Urinary bladder (tissue), 4 donors: Measurements from ENCODE around the gene SCGB3A2. TPM values are rescaled to one million over a fixed set of nuclear protein-coding genes. Genes with fewer than 3 reads are reported as not detected.
"Not testable (repeated sequence)": the region's sequence is repeated elsewhere in the genome, so short reads cannot be mapped to it uniquely, and the experiment has no call there.

Experiments used
- DNase-seq: peaks from one replicate; pipeline ENCODE4 v3.0.0-alpha.2; 2015; ENCODE audit errors: extremely low spot score
- H3K27ac ChIP-seq: one replicate; pipeline ENCODE4 v1.5.1; 2013; ENCODE audit warnings: low read depth, mild to moderate bottlenecking, moderate library complexity
- H3K36me3 ChIP-seq: one replicate; pipeline ENCODE4 v1.6.1; 2013; ENCODE audit warnings: mild to moderate bottlenecking, moderate library complexity; ENCODE audit not compliant: insufficient read depth
- H3K4me1 ChIP-seq: one replicate; pipeline ENCODE4 v1.6.1; 2013; ENCODE audit warnings: mild to moderate bottlenecking, moderate library complexity; ENCODE audit not compliant: insufficient read depth
- H3K4me3 ChIP-seq: one replicate; pipeline ENCODE4 v1.5.1; 2013; ENCODE audit warnings: low read depth, low read length
- WGBS: extraction: QIAGEN DNeasy Blood & Tissue Kit; methylation state at CpG from one replicate; pipeline ENCODE4 v1.1.7; 2013; 5-methylcytosine and 5-hydroxymethylcytosine counted together
- polyA plus RNA-seq: library from polyadenylated mRNA; stranded (reverse); fragments of 200-250 nt; gene quantifications from one replicate; pipeline ENCODE4 v1.2.3, GENCODE V29; 2013
- total RNA-seq: library from RNA; depleted of rRNA; stranded (reverse); fragments of >200 nt; gene quantifications from one replicate; pipeline ENCODE4 v1.2.3, GENCODE V29; 2014
- donor health status: healthy with polysubstance abuse.
- donor health status: healthy.

The SCGB3A2 gene
- total and polyA plus RNA-seq, 2 donors, result not detected

DNA sequence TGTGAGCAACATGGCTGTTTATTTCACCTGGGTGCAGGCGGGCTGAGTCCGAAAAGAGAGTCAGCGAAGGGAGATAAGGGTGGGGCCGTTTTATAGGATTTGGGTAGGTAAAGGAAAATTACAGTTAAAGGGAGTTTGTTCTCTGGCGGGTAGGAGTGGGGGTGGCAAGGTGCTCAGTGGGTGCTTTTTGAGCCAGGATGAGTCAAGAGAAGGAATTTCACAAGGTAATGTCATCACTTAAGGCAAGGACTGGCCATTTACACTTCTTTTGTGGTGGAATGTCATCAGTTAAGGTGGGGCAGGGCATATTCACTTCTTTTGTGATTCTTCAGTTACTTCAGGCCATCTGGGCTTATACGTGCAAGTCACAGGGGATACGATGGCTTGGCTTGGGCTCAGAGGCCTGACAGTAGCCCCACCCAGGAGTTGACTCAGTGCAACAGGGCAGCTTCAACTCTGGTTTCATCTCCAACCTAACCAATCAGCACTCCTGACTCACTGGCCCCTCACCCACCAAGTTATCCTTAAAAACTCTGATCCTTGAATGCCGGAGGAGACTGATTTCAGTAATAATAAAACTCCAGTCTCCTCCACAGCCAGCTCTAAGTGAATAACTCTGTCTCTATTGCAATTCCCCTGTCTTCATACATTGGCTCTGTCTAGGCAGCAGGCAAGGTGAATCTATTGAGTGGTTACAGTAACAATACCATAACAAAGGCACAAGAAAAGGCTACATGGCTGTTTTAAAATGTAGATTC lies 4.2 kb upstream of the SCGB3A2 start:
- not testable (repeated sequence) for H3K36me3 ChIP-seq, H3K4me1 ChIP-seq, DNase-seq, H3K4me3 ChIP-seq, H3K27ac ChIP-seq
- WGBS, result 65% methylated on average over 5 of the region's 8 CpGs

DNA sequence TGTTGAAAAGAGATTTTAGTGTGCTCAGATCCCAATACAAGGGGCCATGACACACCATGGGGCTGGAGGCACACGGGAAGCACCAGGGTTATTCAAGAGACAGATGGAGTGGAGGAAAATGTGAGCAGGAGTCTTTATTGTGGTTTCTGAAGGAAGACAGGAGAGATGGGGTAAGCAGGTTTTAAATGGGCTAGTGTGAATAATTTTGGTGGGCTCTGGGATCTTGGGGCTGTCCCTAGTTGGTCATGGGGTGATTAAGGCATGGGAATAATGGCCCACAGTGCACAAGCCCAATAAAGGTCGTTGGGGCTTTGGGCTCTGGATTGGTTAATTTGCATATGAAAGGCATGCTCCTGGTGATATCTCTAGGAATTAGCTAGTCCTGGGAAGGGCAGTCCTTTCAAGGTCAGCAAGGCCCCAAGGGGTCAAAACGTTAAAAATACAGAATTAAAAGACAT lies 3.6 kb upstream of the SCGB3A2 start:
- H3K36me3 ChIP-seq, result no peaks in the 10 kb centered on the region
- H3K4me1 ChIP-seq, result no peaks in the 10 kb centered on the region
- no peak for DNase-seq
- no peak overlapping the region for H3K4me3 ChIP-seq
- 39% methylated on average over 3 of the region's 3 CpGs for WGBS
- no peak overlapping the region for H3K27ac ChIP-seq

DNA sequence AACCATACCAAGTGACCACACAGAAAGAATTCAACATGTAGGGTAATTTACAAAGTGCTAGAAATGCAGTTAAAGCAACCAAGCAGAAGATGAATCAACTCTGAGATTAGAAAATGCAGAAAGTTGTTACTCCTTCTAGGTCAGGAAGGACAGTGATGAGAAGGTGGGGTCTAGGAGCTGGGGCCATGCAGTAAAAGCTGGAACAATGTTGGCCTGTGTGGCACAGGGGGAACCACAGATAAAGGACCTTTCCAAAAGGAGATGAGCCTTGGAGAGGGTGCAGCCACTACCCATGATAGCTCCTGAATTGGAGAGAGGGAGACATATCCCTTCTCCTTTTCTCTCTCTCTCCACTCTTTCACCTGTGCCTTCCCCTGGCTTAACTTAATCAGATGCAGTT lies 2.4 kb upstream of the SCGB3A2 start:
- no peaks in the 10 kb centered on the region for H3K4me1 ChIP-seq
- no peak overlapping the region for H3K27ac ChIP-seq
- DNase-seq, result no peak

GRCh38 chr5:147876626-147877025 lies 1.9 kb upstream of the SCGB3A2 start:
- DNase-seq, result no peak
- Histone ChIP-seq H3K27ac (no peak overlapping the region), H3K4me3 (no peak overlapping the region), H3K36me3 (no peaks in the 10 kb centered on the region), H3K4me1 (no peaks in the 10 kb centered on the region)
- WGBS, result 63% methylated on average over 2 of the region's 2 CpGs

More for the DNA sequence above, 2.4 kb upstream of the SCGB3A2 start:
- Histone ChIP-seq H3K36me3 (no peaks in the 10 kb centered on the region), H3K4me3 (no peak overlapping the region)

- no peaks in the 10 kb centered on the region for H3K4me1 ChIP-seq
- no peak overlapping the region for H3K27ac ChIP-seq
- 94% methylated on average over 3 of the region's 3 CpGs for WGBS
- no peak for DNase-seq
- no peaks in the 10 kb centered on the region for H3K36me3 ChIP-seq
- no peak overlapping the region for H3K4me3 ChIP-seq
These were observed 1.3 kb downstream of the SCGB3A2 start for GRCh38 chr5:147879784-147880183.

- Histone ChIP-seq H3K4me3 (no peak overlapping the region), H3K36me3 (no peaks in the 10 kb centered on the region), H3K27ac (no peak overlapping the region), H3K4me1 (no peaks in the 10 kb centered on the region)
- 91% methylated on average over 2 of the region's 2 CpGs for WGBS
- no peak for DNase-seq
These were observed 2.0 kb downstream of the SCGB3A2 start for GRCh38 chr5:147880487-147880886.

DNA sequence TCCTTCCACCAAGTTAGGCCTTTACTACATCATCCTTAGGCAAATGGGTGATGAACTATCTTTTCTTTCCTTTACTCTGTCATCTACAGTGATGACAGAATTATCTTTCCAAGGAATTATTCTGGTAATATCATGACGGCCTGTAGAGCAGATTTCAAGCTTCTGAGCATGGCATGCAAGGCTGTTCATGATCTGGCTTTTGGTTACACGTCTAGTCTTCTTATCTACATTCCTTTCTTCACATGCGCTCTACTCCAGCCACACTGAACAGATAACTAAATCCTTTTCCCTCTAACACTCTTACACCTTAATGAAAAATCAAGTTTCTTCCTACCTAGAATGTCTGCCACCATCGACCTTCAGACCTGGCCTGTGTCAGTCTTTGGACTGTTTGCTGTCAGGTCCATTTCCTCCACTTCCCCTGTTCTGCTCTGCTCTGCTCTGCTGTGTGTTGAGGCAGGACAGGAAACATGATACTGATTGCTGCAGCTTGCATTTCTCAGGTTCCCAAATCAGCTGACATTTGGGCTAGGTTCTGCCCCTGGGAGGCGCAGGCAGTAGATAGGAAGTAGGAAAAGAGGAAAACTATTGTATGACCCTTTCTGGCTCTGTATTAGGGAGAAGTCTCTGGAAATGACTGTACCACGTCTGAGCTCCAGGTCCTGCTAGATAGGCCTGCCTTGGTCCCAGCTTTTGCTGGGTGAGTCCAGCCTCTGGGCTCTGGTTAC lies 4.2 kb downstream of the SCGB3A2 start:
- no peaks in the 10 kb centered on the region for H3K4me1 ChIP-seq
- 45% methylated on average over 6 of the region's 6 CpGs for WGBS
- H3K4me3 ChIP-seq, result no peak overlapping the region
- no peak for DNase-seq
- H3K36me3 ChIP-seq, result no peaks in the 10 kb centered on the region
- no peak overlapping the region for H3K27ac ChIP-seq

GRCh38 chr5:147887026-147887627 lies 8.6 kb downstream of the SCGB3A2 start:
- no peak for DNase-seq
- H3K36me3 ChIP-seq, result no peaks in the 10 kb centered on the region
- no peak overlapping the region for H3K27ac ChIP-seq
- 17% methylated on average over 3 of the region's 3 CpGs for whole genome bisulfite sequencing
- no peaks in the 10 kb centered on the region for H3K4me1 ChIP-seq
- no peak overlapping the region for H3K4me3 ChIP-seq

DNA sequence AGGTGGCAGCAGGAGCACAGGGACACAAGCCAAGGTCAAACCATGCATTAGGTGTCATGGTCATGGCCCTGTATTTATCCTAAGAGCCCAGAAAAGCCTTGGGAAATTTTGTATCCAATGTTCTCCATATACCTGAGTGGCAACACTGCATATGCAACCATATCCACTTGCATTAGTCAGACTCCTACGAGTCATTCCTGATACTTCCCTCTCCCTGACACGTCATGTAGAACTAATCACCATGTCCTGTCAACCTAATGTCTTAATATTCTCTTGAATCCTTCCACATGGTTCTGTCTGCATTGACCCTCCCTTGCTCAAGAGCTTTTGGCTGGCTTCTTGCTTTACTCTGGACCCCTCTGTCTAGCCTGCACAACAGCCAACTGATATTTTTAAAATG lies 9.4 kb downstream of the SCGB3A2 start:
- Histone ChIP-seq H3K27ac (no peak overlapping the region), H3K36me3 (no peaks in the 10 kb centered on the region), H3K4me3 (no peak overlapping the region), H3K4me1 (no peaks in the 10 kb centered on the region)
- no peak for DNase-seq
- 76% methylated on average over 2 of the region's 2 CpGs for WGBS

- no peak overlapping the region for H3K4me3 ChIP-seq
- H3K36me3 ChIP-seq, result no peaks in the 10 kb centered on the region
- 40% methylated on average over 3 of the region's 3 CpGs for WGBS
- DNase-seq, result no peak
- H3K4me1 ChIP-seq, result no peaks in the 10 kb centered on the region
- H3K27ac ChIP-seq, result no peak overlapping the region
These were observed 14.3 kb downstream of the SCGB3A2 start for GRCh38 chr5:147892696-147893296.

DNA sequence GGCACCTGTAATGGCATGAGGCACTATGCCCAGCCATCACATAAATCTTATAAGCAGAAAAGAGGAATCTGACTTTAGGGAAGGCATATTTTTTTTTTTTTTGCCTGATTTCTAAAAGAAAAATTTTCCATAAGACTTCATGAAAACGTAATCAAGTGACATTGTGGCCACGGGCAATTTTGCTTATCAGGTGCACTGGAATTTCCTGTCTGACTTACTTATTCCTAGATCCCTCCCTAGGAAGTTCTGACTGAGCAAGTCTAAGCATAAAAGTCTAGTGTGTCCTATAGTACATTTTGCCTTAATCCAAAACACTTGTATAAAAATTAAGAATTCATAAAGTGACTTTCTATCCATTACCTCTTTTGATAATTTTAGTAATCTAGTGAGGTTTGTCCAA lies 15.3 kb downstream of the SCGB3A2 start:
- Histone ChIP-seq H3K4me1 (no peaks in the 10 kb centered on the region), H3K4me3 (no peak overlapping the region), H3K36me3 (no peaks in the 10 kb centered on the region), H3K27ac (no peak overlapping the region)
- WGBS, result 28% methylated on average over 2 of the region's 2 CpGs
- no peak for DNase-seq

DNA sequence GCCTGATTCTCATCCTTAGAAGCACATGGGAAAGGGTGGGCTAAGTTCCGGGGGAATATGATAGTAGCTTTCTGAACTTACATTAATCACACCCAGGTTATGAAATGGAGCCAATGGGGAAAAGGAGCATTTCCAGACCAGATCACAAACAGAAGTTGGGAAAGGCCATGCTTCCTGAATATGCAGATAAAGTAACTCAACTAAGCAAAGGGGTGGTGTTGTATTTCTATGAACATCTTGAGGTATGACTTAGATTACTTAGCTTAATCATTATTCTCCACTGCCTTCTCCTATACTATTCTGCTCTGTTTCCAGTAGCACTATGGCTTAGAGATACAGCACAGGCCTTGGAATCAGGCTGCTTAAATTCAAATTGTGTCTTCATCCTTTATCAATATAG lies 17.4 kb downstream of the SCGB3A2 start:
- no peak overlapping the region for H3K27ac ChIP-seq
- 94% methylated on average over 1 of the region's 1 CpG for WGBS

GRCh38 chr5:147898875-147899401 lies 20.4 kb downstream of the SCGB3A2 start:
- Histone ChIP-seq H3K27ac (no peak overlapping the region), H3K4me3 (no peak overlapping the region), H3K4me1 (no peaks in the 10 kb centered on the region), H3K36me3 (no peaks in the 10 kb centered on the region)
- WGBS, result 74% methylated on average over 3 of the region's 3 CpGs
- no peak for DNase-seq

More for the DNA sequence above, 17.4 kb downstream of the SCGB3A2 start:
- Histone ChIP-seq H3K4me3 (no peak overlapping the region), H3K36me3 (no peaks in the 10 kb centered on the region), H3K4me1 (no peaks in the 10 kb centered on the region)
- DNase-seq, result no peak
